ENCODE measurements around the gene XPNPEP2.

XPNPEP2 gene, protein sequence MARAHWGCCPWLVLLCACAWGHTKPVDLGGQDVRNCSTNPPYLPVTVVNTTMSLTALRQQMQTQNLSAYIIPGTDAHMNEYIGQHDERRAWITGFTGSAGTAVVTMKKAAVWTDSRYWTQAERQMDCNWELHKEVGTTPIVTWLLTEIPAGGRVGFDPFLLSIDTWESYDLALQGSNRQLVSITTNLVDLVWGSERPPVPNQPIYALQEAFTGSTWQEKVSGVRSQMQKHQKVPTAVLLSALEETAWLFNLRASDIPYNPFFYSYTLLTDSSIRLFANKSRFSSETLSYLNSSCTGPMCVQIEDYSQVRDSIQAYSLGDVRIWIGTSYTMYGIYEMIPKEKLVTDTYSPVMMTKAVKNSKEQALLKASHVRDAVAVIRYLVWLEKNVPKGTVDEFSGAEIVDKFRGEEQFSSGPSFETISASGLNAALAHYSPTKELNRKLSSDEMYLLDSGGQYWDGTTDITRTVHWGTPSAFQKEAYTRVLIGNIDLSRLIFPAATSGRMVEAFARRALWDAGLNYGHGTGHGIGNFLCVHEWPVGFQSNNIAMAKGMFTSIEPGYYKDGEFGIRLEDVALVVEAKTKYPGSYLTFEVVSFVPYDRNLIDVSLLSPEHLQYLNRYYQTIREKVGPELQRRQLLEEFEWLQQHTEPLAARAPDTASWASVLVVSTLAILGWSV

DNA sequence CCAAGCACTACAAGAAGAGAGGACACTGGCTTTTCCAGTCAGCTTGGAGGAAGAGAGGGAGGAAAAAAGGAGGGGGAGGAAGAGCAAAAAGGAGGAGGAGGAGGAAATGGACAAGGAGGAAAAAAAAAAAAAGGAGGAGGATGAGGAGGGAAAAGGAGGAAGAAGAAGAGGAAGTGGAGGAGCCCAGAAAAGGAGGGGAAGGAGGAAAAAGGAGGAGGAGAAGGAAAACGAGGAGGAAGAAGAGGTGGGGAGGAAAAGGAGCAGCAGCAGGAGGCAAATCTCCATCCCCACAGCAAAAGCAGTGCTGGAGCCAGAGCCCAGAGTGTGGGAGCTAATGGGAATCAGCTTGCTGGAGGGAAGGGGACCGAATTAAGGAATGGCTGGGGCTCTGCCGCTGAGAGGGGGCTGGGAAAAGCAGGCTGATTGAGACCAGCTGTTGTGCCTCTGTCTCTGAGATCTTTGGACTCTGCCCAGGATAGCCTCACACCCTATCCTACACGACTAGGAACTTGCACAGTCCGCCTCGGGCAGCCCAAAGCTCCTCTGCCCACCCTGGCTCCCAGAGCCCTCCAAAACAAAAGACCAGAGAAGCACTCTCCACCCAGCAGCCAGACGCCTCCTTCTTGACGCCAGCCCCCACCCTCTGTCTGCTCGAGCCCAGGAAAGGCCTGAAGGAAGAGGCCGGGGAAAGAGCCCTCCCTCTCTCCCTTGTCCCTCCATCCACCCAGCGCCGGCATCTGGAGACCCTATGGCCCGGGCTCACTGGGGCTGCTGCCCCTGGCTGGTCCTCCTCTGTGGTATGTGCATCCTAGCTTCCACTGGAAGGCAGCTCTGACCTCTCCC lies at the start of gene XPNPEP2:
Gene XPNPEP2 (plus strand): TSS at position 514 of the 843 bp plus-strand sequence. CDS start 235 bp downstream, at position 749.
- no peak for DNase-seq

DNA sequence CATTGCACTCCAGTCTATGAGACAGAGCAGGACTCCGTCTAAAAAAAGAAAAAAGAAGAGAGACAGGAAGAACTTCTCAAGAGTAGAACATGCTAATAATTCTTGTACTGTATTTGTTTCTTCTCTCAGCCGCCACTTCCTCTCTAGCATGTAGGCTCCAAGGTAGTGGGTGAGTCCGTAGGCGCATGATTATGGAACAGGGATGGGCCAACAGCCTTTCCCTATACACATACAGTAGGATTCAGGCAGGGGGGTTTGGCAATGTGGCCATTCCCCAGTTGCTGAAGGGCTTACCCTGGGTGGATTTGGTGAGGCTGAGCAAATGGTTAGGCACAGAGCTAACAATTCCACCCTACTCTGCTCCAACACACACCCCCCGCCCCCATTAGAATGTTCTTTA lies 49.0 kb upstream of the XPNPEP2 start:
- DNase-seq = no peak

DNA sequence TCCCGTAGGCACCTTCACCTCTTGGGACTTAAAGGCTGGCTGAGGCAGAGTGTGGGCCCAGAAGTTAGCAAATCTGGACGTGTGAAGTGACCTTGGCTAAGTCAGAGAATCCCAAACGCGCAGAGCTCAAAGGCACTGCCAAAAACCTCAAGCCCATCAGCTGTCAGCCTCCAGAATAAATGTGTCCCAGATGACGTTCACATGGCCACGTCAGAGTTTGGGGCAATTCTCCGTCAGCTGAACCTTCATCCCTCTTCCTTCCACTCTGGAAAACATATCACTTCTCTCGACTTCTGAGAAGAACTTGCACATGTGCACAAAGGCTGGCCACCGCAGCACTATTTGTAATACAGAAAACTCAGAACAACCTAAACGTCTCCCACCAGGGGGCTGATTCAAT lies 48.3 kb upstream of the XPNPEP2 start:
- DNase-seq = no peak

DNA sequence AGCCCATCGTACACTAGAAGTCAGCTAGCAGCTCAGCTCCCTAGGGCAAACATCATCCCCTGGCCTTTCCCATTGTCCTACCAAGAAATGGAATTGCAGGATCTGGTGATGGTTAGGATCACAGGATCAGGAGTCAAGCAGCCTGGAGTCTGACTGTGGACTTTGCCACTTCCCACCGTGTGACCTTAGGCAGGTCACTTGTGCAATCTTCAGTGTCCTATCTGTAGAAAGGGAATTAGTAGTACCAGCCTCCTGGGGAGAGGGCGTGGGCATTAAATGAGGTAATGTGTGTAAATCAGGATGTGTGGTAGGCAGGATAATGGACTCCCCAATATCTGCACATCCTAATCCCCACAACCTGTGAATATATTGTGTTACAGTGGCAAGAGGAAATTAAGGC lies 45.4 kb upstream of the XPNPEP2 start:
- DNase-seq = no peak

DNA sequence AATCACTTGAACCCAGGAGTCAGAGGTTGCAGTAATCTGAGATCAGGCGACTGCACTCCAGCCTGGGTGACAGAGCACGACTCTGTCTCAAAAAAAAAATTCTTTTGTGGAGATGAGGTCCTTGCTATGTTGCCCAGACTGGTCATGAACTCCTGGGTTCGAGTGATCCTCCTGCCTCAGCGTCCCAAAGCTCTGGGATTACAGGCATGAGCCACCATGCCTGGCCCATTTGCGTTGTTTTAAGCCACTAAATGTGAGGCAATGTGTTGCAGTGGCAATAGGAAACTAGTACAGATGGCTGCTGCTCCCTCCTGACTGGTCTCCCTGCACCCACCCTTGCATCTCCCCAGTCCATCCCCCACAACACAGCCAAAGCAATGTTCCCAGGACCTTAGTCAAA lies 44.0 kb upstream of the XPNPEP2 start:
- DNase-seq = no peak

DNA sequence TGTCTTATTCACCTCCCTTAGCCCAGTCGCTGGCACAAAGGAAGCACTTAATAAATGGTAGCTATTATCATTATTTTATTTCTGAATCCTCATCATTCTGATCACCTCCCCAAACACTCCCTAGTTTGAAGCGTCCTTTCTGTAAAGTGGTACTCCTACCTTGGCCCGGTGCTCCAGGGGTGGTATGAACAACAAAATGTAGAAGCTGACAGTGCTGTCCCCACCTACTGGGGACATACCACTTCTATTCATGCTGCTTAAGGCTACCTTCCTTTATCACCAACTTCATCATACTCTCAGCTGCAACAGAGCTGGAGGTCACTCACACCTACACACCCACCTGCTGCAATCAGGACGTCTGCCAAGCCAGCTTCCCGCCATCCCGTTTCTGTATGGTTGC lies 43.2 kb upstream of the XPNPEP2 start:
- DNase-seq = no peak

DNA sequence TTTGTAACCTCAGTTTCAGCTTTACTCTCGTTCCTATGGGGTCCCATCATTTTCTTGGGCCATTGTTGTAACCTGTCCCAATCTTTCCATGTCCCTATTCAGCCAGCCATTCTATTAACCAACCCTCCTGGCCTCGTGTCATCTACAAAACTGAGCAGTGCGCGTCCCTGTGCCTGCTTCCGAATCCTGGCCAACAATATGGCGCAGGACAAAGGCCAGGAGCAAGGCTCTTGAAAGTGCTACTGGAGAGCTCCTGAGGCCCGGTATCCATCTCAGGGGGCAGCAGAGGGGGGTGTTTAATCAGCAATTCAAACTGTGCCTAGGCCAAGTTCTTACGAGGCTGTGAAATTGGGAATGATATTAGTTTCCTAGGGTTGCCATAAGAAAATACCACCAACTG lies 42.8 kb upstream of the XPNPEP2 start:
- no peak for DNase-seq

DNA sequence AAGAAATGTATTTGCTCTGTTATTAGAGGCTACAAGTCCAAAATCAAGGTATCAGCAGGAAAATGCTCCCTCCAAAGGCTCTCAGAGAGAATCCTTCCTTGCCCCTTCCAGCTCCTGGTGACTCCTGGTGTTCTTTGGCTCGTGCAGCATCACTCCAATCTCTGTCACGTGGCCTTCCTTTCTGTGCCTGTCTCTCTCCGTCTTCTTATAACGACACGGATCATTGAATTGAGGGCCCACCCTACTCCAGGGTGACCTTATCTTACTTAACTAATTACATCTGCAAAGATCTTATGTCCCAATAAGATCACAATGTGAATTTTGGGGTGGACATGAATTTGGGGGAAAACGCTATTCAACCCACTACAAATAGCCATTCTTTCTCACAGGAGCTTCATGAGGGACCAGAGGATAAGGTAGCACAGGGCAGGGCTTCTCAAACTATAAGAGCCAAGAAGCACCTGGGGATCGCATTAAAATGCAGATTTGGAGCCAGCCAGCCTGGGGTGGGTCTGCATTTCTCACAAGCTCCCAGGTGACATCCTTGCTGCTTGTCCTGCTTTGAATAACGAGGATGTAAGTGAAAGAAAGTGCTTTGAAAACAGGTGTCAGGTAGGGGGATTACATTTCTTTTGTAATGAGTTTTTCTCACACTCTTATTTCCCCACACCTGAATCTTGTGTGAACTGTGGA lies 42.2 kb upstream of the XPNPEP2 start:
- no peak for DNase-seq

DNA sequence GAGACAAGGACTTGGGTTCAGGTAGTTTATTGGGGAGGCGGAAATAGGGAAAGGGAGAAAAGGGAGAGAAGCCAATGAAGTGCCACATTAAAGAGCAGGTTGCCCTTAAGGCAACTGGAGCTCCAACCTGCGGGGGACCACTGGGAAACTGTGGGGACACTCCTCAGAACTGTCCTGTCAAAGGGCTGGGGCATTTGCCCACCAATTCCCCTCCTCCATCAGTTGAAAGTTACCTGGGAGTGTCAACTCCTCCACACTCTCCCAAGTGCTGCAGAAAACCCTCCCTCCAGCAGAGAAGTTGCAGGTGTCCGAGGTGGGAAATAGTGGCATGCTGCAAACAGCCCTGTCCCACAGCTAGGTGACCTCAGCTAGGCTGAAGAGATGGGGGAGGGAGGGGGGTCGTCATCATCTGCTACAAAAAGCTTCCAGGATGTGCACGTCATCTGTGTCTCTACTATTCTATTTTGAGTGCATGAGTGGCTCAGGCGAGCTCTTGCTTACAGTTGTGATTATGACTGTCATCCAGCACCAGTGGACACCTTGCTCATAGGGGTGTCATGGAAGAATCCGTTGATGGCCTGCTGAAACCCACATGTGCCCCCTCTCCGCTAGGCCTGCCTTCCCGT lies 41.5 kb upstream of the XPNPEP2 start:
- DNase-seq = no peak

DNA sequence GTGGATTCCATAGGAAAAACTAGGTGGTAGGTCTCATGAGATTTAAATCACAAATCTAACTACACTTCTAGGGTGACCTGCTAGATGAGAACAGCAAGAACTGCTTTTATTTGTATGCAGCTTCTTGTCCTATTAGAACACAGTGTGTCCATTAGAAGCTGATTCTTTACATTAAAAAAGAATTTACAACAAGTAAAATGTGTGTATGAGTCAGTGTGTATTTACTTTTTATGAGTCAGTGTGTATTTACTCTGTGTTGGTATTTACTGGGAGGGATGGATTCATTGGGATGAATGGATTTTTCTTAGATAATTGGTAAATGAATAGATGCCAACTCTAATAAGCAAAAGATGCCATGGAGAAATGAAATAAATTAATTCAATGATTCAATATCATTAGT lies 40.6 kb upstream of the XPNPEP2 start:
- DNase-seq = no peak

DNA sequence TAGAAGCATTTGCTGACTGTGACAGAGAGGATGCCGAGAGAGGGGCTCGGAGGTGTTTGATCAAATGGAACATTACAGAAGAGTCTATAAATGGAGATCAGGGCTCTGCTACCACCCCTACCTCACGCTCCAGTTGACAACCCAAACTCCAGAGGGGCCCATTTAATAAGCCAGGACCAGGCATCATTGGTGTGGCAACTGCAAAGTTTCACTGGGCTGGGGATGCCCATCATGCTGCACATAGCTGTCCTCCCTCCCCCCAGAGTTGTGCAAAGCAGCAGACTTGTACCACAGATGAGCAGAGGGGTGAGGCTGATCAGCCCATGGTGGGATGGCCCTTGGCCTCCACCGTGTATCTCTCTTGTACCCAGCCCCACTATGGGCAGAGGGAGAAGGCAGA lies 38.2 kb upstream of the XPNPEP2 start:
- no peak for DNase-seq

DNA sequence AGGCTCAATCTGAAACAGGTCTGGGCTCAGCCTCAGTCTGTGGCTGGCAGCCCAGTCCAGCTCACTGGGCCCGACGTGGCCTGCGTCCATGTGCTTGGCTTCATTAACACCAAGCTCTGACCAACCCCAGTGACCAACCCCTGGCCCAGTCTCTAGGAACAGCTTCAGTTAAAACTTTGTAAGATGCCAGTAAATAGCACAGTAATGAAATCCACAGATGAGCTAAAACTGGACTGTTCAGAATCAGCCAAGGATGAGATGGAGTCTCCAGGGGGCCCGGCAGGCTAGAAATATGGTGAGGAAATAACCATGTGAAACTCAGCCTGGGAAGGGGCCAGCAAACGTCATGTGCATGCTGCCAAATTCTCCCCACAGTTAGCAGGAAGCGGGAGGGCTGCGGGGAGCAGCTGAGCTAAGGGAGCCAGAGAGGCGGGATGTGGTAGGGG lies 37.1 kb upstream of the XPNPEP2 start:
- DNase-seq = no peak

DNA sequence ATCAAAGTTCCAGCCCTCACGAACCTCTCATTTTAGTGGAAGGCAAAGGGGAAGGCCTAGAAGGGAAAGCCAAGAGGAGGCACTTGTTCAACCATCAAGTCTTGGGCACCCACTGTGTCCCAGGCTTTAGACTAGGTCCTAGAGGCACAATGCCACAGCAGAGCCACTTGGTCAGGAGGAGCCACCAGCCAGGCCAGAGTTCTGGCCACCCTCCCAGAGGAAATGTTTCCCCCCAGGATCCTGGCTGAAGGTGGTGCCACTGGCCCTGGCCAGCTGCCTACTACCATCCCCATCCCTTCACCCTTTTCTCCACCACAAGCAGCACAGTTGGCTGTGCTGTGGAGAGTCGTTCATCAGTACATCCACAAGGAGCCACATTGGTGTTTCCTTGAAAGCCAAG lies 34.3 kb upstream of the XPNPEP2 start:
- no peak for DNase-seq

DNA sequence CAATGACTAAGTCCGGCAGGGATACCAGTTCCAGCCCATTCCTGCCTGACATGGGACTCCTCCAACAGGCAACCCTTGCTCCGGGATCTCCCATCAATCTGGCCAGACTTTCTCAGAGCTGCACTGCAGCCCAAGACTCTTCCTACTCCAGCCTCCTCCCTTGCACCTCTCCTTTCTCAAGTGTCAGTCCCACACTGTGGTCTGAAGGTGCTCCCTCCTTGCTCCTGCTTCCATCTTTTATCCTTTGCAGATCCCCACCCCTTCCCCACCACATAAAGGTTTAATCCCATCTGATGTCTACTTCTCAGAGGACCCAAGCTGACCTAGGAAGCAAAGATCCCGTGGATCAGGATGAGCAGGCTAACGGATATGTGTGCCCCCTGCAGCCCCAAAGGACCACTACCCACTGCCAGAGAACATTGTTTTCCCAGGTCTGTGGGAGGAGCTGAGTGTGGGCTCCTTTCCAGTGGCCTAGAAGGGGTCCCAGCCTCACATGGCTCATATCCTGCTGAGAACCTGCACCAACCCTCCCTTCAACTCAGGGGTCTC lies 33.3 kb upstream of the XPNPEP2 start:
- DNase-seq = no peak

DNA sequence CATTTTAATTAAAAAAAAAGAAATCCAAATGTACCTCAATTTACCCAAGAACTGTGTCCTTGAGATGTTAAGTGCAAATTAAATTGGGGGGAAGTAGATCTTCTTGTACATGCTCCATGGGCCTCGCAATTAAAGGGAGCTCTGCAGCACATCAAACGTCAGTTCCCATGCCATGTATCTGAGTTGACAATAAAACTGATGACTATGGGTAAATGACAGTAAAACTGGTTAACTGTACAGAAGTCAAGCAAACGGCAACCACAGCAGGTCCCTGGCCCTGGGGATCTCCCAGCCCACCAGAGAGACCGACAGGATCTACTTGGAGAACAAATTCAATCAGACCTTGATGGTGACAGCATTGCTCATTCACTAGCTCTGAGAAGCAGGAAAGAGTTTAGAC lies 32.8 kb upstream of the XPNPEP2 start:
- no peak for DNase-seq

DNA sequence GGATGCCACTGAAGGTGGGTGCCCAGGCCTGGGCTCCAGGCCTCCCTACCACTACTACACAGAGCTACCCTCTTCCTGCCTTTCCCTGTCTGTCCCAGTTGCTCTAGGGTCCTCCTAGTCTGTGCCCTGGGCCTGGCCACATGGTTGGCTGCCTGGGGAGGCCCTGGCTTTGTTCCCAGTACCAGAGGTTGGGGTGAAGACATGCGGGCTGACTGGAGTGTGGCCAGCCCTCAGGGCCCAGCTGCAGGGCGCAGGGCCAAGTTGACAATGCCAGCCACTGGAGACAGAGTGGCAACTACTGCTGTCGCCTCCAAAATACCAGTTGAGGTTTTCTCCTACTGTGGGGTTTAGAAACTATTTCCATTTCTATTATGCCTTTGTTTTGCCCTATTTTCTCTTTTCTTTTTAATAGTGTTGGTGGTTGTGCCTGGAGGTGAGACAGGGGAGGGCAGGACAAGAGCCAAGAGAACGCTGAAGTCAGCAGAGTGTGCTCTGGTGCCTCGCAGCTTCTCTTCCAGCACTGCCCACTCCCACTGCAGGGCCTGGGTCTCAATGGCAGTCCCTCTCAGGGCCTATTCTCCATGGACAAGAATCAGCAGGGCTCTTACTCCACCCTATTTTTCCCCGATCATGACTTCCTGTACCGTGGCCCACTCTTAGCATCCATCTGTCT lies 32.2 kb upstream of the XPNPEP2 start:
- no peak for DNase-seq

DNA sequence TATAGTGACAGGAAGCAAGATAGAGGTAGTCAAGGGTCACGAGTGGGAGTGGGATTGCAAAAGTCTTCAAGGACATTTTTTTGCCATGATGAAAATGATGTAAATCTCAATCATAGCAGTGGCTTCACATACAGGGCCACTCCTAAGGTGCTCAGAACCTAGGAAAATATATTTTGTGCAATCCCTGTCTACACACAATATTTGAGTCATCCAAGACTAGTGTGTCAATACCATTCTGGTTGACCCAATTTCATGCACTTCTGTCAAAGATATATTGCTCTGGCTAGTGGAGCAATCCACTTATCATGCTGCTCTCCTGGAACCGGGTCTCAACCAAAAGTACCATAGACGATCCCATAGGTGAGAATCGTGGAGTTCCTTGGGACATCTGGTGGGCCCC lies 24.2 kb upstream of the XPNPEP2 start:
- DNase-seq = no peak

DNA sequence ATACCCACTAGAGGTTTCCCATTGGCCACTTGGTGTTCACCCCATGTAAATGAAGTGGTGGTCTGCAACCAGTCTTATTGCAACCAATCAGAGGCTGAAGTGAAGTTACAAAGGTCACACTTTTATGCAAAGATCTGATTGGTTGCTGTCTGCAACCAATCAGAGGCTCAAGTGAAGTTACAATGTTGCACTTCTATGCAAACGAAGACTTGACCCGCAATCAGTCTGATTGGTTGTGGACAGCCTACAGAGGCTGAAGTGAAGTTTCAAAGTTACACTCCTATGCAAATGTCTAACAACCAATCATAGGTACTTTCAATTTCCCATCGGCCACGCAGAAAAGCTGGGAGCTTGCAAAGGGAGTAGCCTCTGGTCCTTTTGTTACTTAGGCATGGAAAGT lies 22.3 kb upstream of the XPNPEP2 start:
- DNase-seq = no peak

DNA sequence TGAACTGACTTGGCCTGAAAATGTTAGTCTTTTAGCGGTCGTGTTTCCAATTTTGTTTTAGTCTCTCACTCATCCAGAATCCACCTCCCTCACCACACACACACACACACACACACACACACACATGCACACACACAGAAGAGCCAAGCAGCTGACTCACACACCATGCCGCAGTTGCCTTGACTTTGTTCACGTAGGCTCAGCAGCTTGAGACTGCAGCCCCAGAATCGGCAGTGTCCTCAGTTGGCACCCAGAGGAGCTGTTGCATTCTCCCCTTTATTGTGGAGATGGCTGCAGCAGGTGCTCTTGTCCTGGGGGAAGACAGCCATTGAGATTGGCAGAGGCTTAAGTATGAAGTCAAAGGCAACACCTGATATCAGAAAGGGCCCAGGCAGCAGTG lies 20.9 kb upstream of the XPNPEP2 start:
- no peak for DNase-seq

DNA sequence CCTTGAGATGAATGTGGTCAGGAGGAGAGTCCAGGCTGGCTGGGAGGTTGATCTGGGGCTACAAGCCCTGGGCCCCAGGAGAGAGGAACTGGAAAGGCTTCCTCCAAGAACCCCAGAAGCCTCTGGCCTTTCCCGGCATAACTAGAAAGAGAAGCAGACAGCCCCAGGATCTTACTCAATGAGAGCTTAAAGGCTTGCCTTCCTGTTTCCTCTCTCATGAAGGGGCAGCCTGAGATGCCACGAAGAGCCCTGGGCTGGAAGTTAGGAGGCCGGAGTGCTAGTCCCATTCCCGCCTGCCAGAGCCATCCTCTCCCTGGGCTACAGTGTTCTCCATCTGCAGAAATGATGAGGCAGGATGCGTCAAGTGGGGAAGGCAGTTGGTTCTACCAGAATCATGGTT lies 20.1 kb upstream of the XPNPEP2 start:
- no peak for DNase-seq

DNA sequence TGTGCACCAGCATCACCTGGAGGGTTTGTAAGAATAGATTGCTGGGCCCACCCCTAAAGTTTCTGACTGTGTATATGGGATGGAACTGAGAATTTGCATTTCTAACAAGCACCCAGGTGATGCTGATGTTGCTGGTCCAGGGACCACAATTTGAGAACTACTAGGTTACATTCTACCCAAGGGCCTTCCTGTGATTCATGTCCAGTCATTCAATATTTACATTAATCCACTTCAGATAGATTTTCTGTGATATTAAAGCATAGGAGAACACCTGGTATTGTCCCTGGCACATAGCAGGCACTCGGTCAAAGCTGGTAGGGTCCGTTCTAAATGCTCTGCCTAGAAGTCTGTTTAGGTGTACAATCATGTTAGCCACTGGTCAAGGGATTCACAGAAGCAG lies 19.5 kb upstream of the XPNPEP2 start:
- no peak for DNase-seq
